GM23248 (cell line): Measurements from ENCODE around the gene USP34.

Experiments used
- EZH2 ChIP-seq: fragments of 200-600 bp; sonication (generic); IDR thresholded peaks from 2 replicates; pipeline ENCODE4 v1.6.1; 2018; ENCODE audit warnings: antibody characterized with exemption, mild to moderate bottlenecking; ENCODE audit not compliant: insufficient read depth, poor library complexity, severe bottlenecking
- EZH2phosphoT487 ChIP-seq: fragments of 200-600 bp; sonication (generic); IDR thresholded peaks from 2 replicates; pipeline ENCODE4 v1.6.1; 2018; ENCODE audit warnings: antibody characterized with exemption, moderate library complexity, mild to moderate bottlenecking, low read depth; ENCODE audit not compliant: insufficient read depth

- TF ChIP-seq EZH2phosphoT487: no peak
- TF ChIP-seq EZH2: no peak
Observed at GRCh38 chr2:61218817-61219170, 252.1 kb downstream of the USP34 start.
